Globus pallidus (tissue), 1 donor: ENCODE results near the gene RFTN1.

Experiments used
- DNase-seq: peaks from one replicate; pipeline ENCODE4 v3.0.0-alpha.2; 2015; ENCODE audit warnings: low spot score

The RFTN1 gene

GRCh38 chr3:16272588-16272987, 240.9 kb downstream of the RFTN1 start:
- no peak for DNase-seq

- DNase-seq, result no peak
Observed at GRCh38 chr3:16270855-16271254, 242.6 kb downstream of the RFTN1 start.

GRCh38 chr3:16266714-16267113, 246.8 kb downstream of the RFTN1 start:
- no peak for DNase-seq
